ENCODE data around the gene NDUFAF4.

GRCh38 chr6:96907498-96907897, 9.8 kb upstream of the NDUFAF4 start:
- TF ChIP-seq CTCF (IDR thresholded peaks at IDR 0.05) (no peak), EZH2phosphoT487 (IDR thresholded peaks at IDR 0.05) (no peak)

Measured in neural progenitor cell (in vitro differentiated cells).